A673 (cell line): ENCODE data around the gene NPY4R.
"Not testable (repeated sequence)": the region's sequence is repeated elsewhere in the genome, so short reads cannot be mapped to it uniquely, and the experiment has no call there.

Experiments
- EZH2 ChIP-seq: fragments of 200-600 bp; sonication (generic); IDR thresholded peaks from 2 replicates; pipeline ENCODE4 v1.6.1; 2017; ENCODE audit warnings: borderline replicate concordance, low read depth, mild to moderate bottlenecking, mixed read lengths, antibody characterized with exemption, low read length; ENCODE audit not compliant: poor library complexity, severe bottlenecking
- TF ChIP-seq, protein P1 (sequence below): fragments of 300-800, 200-600 bp; sonication (generic); conservative IDR thresholded peaks from 2 replicates; pipeline ENCODE4 v1.5.1; 2017; ENCODE audit warnings: low read depth, mild to moderate bottlenecking, antibody characterized with exemption, low read length, moderate library complexity, mixed read lengths

DNA sequence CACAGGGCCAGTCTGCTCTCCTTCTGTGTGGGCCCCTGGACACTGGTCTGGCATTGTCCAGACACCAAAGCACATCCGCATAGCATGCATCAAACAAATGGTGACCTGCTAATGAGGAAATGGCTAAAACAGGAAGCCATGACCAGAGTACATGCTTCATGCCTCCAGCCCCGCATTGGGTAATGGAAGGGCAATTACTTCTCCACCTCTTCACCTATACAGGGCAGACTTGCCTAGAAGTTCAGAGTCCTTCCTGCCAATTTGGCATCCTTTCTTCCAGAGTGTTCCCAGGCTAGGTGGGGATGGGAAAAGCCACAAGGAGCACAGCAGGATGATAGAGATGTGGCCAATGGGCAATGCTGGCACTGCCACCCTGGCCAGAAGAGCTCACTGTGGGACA lies 32.1 kb upstream of the NPY4R start:
- TF ChIP-seq, protein P1, sequence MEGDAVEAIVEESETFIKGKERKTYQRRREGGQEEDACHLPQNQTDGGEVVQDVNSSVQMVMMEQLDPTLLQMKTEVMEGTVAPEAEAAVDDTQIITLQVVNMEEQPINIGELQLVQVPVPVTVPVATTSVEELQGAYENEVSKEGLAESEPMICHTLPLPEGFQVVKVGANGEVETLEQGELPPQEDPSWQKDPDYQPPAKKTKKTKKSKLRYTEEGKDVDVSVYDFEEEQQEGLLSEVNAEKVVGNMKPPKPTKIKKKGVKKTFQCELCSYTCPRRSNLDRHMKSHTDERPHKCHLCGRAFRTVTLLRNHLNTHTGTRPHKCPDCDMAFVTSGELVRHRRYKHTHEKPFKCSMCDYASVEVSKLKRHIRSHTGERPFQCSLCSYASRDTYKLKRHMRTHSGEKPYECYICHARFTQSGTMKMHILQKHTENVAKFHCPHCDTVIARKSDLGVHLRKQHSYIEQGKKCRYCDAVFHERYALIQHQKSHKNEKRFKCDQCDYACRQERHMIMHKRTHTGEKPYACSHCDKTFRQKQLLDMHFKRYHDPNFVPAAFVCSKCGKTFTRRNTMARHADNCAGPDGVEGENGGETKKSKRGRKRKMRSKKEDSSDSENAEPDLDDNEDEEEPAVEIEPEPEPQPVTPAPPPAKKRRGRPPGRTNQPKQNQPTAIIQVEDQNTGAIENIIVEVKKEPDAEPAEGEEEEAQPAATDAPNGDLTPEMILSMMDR, result not testable (repeated sequence)
- not testable (repeated sequence) for TF ChIP-seq EZH2
